ENCODE data around the gene L1CAM. TPM values are rescaled to one million over a fixed set of nuclear protein-coding genes. Genes with fewer than 3 reads are reported as not detected.

Gene L1CAM
- total RNA-seq, 1 donor from 2014 or later: 16.6 TPM

GRCh38 chrX:153812220-153812619, 73.8 kb downstream of the L1CAM start:
- H3K36me3 Mint-ChIP-seq (ENCODE audit: unreplicated experiment): no peaks in the 10 kb centered on the region
- H3K4me1 Mint-ChIP-seq (ENCODE audit: unreplicated experiment): no peaks in the 10 kb centered on the region
- no peak overlapping the region for H3K27ac Mint-ChIP-seq (ENCODE audit: unreplicated experiment)
- no peaks in the 10 kb centered on the region for H3K9me3 Mint-ChIP-seq (ENCODE audit: unreplicated experiment)
- no peak overlapping the region for H3K4me3 Mint-ChIP-seq (ENCODE audit: unreplicated experiment)
- no peak for DNase-seq (ENCODE audit: extremely low spot score, unreplicated experiment)
- no peaks in the 10 kb centered on the region for H3K27me3 Mint-ChIP-seq (ENCODE audit: unreplicated experiment)
- TF ChIP-seq, protein P1, sequence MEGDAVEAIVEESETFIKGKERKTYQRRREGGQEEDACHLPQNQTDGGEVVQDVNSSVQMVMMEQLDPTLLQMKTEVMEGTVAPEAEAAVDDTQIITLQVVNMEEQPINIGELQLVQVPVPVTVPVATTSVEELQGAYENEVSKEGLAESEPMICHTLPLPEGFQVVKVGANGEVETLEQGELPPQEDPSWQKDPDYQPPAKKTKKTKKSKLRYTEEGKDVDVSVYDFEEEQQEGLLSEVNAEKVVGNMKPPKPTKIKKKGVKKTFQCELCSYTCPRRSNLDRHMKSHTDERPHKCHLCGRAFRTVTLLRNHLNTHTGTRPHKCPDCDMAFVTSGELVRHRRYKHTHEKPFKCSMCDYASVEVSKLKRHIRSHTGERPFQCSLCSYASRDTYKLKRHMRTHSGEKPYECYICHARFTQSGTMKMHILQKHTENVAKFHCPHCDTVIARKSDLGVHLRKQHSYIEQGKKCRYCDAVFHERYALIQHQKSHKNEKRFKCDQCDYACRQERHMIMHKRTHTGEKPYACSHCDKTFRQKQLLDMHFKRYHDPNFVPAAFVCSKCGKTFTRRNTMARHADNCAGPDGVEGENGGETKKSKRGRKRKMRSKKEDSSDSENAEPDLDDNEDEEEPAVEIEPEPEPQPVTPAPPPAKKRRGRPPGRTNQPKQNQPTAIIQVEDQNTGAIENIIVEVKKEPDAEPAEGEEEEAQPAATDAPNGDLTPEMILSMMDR (IDR thresholded peaks at IDR 0.05): no peak

Other genes starting within 250 kb of the L1CAM start
- gene DUSP9, start 239.0 kb downstream of the L1CAM start, total RNA-seq: 0.91 and 1.3 TPM in 2 replicates
- 3.6 and 5.1 TPM in 2 replicates for gene PNCK, start 212.4 kb downstream of the L1CAM start, total RNA-seq
- gene SLC6A8, start 198.2 kb downstream of the L1CAM start, total RNA-seq: 74.1 and 77.0 TPM in 2 replicates
- gene BCAP31, start 161.8 kb downstream of the L1CAM start, total RNA-seq: 172 and 188 TPM in 2 replicates
- gene ABCD1, start 161.3 kb downstream of the L1CAM start, total RNA-seq: 19.7 and 22.3 TPM in 2 replicates
- 8.7 and 9.1 TPM in 2 replicates for gene PLXNB3, start 121.9 kb downstream of the L1CAM start, total RNA-seq
- gene SRPK3, start 105.1 kb downstream of the L1CAM start, total RNA-seq: not detected in 2 replicates
- 63.5 and 64.8 TPM in 2 replicates for gene IDH3G, start 91.8 kb downstream of the L1CAM start, total RNA-seq
- 287 and 297 TPM in 2 replicates for gene SSR4, start 91.5 kb downstream of the L1CAM start, total RNA-seq
- 23.9 and 26.6 TPM in 2 replicates for gene PDZD4, start 55.6 kb downstream of the L1CAM start, total RNA-seq
- gene AVPR2, start 18.5 kb upstream of the L1CAM start, total RNA-seq: not detected in 2 replicates
- 4.9 and 5.3 TPM in 2 replicates for gene ARHGAP4, start 40.1 kb upstream of the L1CAM start, total RNA-seq
- 94.1 and 96.6 TPM in 2 replicates for gene NAA10, start 48.9 kb upstream of the L1CAM start, total RNA-seq
- 18.7 and 18.9 TPM in 2 replicates for gene RENBP, start 58.5 kb upstream of the L1CAM start, total RNA-seq
- gene HCFC1, start 85.6 kb upstream of the L1CAM start, total RNA-seq: 73.7 and 74.8 TPM in 2 replicates
- gene TMEM187, start 86.6 kb upstream of the L1CAM start, total RNA-seq: 19.2 and 19.3 TPM in 2 replicates
- 72.4 and 74.2 TPM in 2 replicates for gene IRAK1, start 133.7 kb upstream of the L1CAM start, total RNA-seq
- 43.7 and 44.6 TPM in 2 replicates for gene MECP2, start 211.5 kb upstream of the L1CAM start, total RNA-seq

Data from osteocyte (in vitro differentiated cells).